K562 treated with DMSO at 1 percent for 4 hours (cell line): ENCODE data around the gene PARP14. TPM values are rescaled to one million over a fixed set of nuclear protein-coding genes. Genes with fewer than 3 reads are reported as not detected.

ENCODE experiments used
- total RNA-seq: library from RNA; unstranded; fragments of 300-600 nt; gene quantifications from 2 replicates; pipeline ENCODE4 v1.2.3, GENCODE V29; 2022; ENCODE audit not compliant: insufficient read depth

The PARP14 gene
- 10.9 and 11.6 TPM in 2 replicates for total RNA-seq

GRCh38 chr3:122680475-122681283 is at the start of gene PARP14:
TSS of gene PARP14 (plus strand) at chr3:122680839. CDS start at chr3:122680884, 45 bp downstream.

Other genes with a start within 250 kb of the PARP14 start
- 15.1 and 15.7 TPM in 2 replicates for gene KPNA1, start 165.9 kb upstream of the PARP14 start, total RNA-seq
- gene PARP9, start 116.5 kb upstream of the PARP14 start, total RNA-seq, result 3.8 and 4.7 TPM in 2 replicates
- 4.9 and 5.2 TPM in 2 replicates for gene DTX3L, start 116.5 kb upstream of the PARP14 start, total RNA-seq
- not detected in 2 replicates for gene PARP15, start 103.2 kb upstream of the PARP14 start, total RNA-seq
- gene HSPBAP1, start 113.0 kb downstream of the PARP14 start, total RNA-seq, result 3.1 and 3.4 TPM in 2 replicates
- gene SLC49A4, start 114.2 kb downstream of the PARP14 start, total RNA-seq, result 0.66 and 0.73 TPM in 2 replicates